ENCODE measurements around the gene PSAPL1.

The PSAPL1 gene

DNA sequence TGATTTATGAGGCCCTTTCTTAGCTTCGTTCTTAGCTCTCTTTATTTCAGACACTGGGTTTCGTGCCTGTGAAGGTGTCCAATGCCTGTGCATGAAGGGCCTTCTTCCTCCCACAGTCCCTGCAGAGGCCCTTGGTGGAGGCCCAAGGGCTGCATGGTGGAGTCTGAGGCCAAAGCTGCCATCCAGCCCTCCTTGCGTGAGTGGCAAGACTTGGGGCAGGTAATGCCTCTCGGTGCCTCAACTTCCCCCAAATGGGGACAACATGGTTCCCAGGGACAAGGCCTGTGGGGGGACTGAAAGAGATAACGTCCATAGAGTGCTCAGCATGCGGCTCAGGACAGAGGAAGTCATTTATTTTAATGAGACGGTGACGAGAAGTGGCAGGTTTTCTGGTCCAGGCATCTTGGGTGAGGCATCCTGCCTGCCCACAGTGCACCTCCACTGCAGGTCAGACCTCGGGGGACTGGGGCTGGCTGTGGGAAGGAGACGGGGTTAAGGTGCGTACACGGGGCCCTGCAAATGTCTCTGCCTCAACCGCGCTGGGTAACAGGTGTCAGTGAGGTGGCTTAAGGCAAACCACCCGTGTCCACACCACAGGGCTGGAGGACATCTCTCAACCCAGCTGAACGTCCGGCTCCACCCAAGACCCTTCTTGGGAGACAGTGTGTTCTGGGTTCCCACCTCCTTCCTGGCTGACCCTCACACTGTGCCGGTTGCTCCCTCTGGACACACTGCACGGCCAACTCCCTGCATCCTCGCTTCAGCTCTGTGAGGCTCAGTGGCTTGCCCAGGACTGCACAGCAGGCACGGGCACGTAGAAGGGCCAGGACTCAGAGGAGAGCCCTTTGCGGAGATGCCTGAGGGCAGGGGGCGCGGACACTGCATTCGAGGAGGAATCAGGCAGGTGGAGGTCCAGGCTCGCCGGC lies 50.5 kb downstream of the PSAPL1 start:
- no peaks in the 10 kb centered on the region for H3K4me1 Mint-ChIP-seq
- peak; percentile 16 for DNase-seq
- H3K27me3 Mint-ChIP-seq = peaks cover 4% of the 10 kb centered on the region
- CTCF ChIA-PET = no interaction called here
- no peaks in the 10 kb centered on the region for H3K36me3 Mint-ChIP-seq
- no peak overlapping the region for H3K4me3 Mint-ChIP-seq
- peaks cover 25% of the 10 kb centered on the region for H3K9me3 Mint-ChIP-seq
- no peak overlapping the region for H3K27ac Mint-ChIP-seq

DNA sequence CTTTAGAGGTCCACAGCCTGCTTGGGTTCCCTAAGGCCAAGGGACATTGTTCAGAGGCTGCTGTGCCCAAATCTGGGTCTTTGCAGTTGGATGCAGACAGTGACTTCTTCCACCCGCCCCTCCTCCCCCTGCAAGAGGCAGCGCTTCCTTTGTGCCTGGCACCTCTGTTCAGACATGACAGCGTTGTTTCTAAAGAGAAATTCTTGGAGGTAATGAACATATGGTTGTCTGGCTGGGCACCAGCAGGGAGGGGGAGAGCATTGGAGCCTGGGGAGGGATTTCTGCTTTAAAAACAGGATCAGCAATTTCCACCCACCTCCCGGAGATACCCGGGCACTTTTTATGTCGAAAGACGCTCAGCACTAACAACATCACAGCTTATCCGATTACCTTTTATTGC lies 51.5 kb downstream of the PSAPL1 start:
- CTCF ChIA-PET = no interaction called here
- peaks cover 9% of the 10 kb centered on the region for H3K27me3 Mint-ChIP-seq
- H3K27ac Mint-ChIP-seq = no peak overlapping the region
- H3K4me1 Mint-ChIP-seq = no peaks in the 10 kb centered on the region
- no peak for DNase-seq
- no peak overlapping the region for H3K4me3 Mint-ChIP-seq
- H3K9me3 Mint-ChIP-seq = peaks cover 23% of the 10 kb centered on the region
- H3K36me3 Mint-ChIP-seq = no peaks in the 10 kb centered on the region

DNA sequence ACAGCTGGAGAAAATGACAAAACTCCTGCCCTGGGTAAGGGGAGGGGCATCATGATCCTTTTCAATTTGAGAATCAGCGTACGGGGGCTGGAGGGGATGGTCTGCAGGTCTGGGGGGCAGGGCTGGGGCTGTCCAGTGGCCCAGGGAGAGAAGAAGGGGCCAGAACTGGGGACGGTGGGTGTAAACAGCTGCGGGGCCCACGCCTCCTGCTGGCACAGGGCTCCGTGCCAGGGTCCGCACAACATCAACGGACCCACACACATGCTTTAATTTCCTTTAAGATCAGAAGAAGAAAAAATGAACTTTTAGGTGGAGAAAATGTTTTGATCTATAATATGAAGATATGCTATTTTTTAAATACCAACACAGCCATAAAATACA lies 52.1 kb downstream of the PSAPL1 start:
- CTCF ChIA-PET = no interaction called here
- no peak overlapping the region for H3K4me3 Mint-ChIP-seq
- H3K36me3 Mint-ChIP-seq = no peaks in the 10 kb centered on the region
- no peak overlapping the region for H3K27ac Mint-ChIP-seq
- no peak for DNase-seq
- peaks cover 19% of the 10 kb centered on the region for H3K9me3 Mint-ChIP-seq
- no peaks in the 10 kb centered on the region for H3K4me1 Mint-ChIP-seq
- peaks cover 13% of the 10 kb centered on the region for H3K27me3 Mint-ChIP-seq

DNA sequence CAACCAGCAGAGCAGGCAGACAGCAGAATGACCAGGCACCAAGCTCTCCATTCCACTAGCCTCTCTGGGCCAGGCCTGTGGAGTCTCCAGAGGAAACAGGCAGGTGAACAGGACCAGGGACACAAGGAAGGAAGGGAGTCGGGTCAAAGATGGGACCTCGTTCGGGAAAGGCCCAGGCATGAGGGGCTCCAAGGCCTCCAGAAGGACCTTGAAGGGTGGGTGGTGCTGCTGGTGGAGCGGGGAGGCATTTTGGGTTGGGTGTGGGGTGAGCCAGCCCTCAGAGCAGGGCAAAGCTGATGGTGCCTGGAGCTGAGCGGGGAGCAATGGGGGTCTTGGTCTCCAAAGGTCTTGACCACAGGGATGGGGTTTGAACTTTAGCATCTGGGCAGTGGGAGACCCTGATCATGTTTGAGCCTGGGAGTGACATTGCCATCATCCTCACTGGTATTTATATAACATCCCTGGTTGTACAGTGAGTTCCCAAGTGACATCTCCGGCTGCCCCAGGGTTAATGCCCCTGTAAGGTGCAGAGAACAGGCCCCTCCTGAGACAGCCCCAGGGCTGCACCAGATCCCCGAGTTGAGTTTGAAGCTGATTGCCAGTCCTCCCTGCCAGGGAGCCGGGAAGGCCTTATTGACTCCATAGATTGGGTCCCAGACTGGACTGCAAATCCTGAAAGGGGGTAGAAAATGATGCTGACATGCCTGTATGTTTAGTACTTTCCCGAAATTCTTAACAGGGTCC lies 52.7 kb downstream of the PSAPL1 start:
- CTCF ChIA-PET = no interaction called here
- Mint-ChIP-seq H3K4me3 (no peak overlapping the region), H3K4me1 (no peaks in the 10 kb centered on the region), H3K27me3 (peaks cover 18% of the 10 kb centered on the region), H3K9me3 (peaks cover 14% of the 10 kb centered on the region), H3K36me3 (no peaks in the 10 kb centered on the region), H3K27ac (no peak overlapping the region)
- no peak for DNase-seq

DNA sequence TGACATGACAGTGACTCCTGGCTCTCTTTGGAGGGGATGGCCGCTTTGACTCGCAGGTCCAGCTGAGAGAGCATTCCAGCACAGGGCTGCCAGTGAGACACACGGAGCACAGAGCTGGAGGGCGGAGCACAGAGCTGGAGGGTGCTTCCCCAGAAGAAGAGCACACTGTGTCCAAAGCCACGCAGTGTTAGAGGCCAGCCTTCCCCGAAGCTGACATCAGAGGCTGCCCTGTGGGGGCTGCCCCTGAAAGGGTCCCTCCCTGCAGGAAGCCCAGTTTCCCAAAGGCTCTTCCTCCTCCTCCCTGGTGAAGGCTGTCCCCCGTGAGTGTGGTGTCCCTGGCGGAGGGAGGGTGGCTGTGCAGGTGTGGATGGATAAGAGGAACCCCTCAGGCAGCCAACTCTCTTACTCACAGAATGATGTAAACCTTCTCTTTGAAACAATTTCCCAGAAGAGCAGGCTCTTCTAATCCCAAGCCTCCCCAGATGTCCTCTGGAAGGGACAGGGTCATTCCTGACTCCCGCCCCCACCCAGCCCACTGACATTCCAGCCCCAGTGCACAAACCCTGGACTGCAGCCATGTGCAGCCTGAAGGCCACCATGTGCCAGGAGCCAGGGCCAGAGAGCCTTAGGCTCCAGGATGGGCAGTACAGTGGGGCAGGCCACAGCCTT lies 53.4 kb downstream of the PSAPL1 start:
- Mint-ChIP-seq H3K36me3 (no peaks in the 10 kb centered on the region), H3K9me3 (peaks cover 12% of the 10 kb centered on the region), H3K27me3 (peaks cover 23% of the 10 kb centered on the region), H3K4me3 (no peak overlapping the region), H3K4me1 (no peaks in the 10 kb centered on the region), H3K27ac (no peak overlapping the region)
- CTCF ChIA-PET = no interaction called here
- DNase-seq = no peak

All from activated naive CD4-positive, alpha-beta T cell treated with anti-CD3 and anti-CD28 coated beads, Interleukin-2, amount 10 ng/mL, durations not matched to agents 7 days and 5 days (primary cell).